AG04450 (cell line): ENCODE measurements around the gene TLR4. TPM values are rescaled to one million over a fixed set of nuclear protein-coding genes. Genes with fewer than 3 reads are reported as not detected.

Source experiments
- CTCF ChIA-PET: fragments of 300-600, 350-600 bp; formaldehyde crosslinking; extraction: SDS; loops from one replicate; lab custom pipeline; 2022; ENCODE audit warnings: antibody characterized with exemption, inconsistent platforms; lab: Charles Lee
- POLR2A ChIA-PET: fragments of 350-600 bp; formaldehyde crosslinking; extraction: SDS; loops from one replicate; lab custom pipeline; 2021; ENCODE audit warnings: antibody characterized with exemption, inconsistent platforms; lab: Yijun Ruan, JAX
- DNase-seq: peaks from one replicate; pipeline ENCODE4 v3.0.0-alpha.2; 2011; ENCODE audit warnings: low read depth, low spot score
- H3K27ac ChIP-seq: one replicate; pipeline ENCODE4 v1.5.1; 2012; ENCODE audit warnings: low read depth, low read length, control low read depth
- H3K27me3 ChIP-seq: one replicate; pipeline ENCODE4 v1.6.0; 2012; ENCODE audit warnings: low read length; ENCODE audit not compliant: control insufficient read depth, insufficient read depth
- H3K4me3 ChIP-seq: 2 replicates; pipeline ENCODE4 v1.5.1; 2011; ENCODE audit warnings: mild to moderate bottlenecking, low read depth, low read length, control low read depth
- H3K9me3 ChIP-seq: 2 replicates; pipeline ENCODE4 v1.5.1; 2012; ENCODE audit warnings: low read length; ENCODE audit not compliant: control insufficient read depth, insufficient read depth
- CTCF ChIP-seq: IDR thresholded peaks from 2 replicates; pipeline ENCODE4 v1.5.1; 2011; ENCODE audit warnings: low read depth, low read length, control low read depth, inconsistent platforms
- polyA plus RNA-seq: library from polyadenylated mRNA; depleted of rRNA; stranded (reverse); fragments of >200 nt; gene quantifications from 2 replicates; pipeline ENCODE4 v1.2.3, GENCODE V29; 2011

The TLR4 gene
- polyA plus RNA-seq, 1 experiment, result not detected

- ChIA-PET CTCF (no interaction called here), POLR2A (no interaction called here)
- no peak for DNase-seq
- Histone ChIP-seq H3K9me3 (peaks cover 4% of the 10 kb centered on the region; the same call in 1 of the 2 replicates), H3K27ac (no peak overlapping the region), H3K4me3 (no peak overlapping the region), H3K27me3 (no peaks in the 10 kb centered on the region)
- TF ChIP-seq CTCF, result no peak
Measured at GRCh38 chr9:117718701-117719100, 14.5 kb downstream of the TLR4 start.

GRCh38 chr9:117719161-117719920 lies 15.1 kb downstream of the TLR4 start:
- Histone ChIP-seq H3K27ac (no peak overlapping the region), H3K9me3 (peaks cover 1% of the 10 kb centered on the region; the same call in 1 of the 2 replicates), H3K27me3 (no peaks in the 10 kb centered on the region), H3K4me3 (no peak overlapping the region)
- TF ChIP-seq CTCF, result no peak
- ChIA-PET POLR2A (no interaction called here), CTCF (no interaction called here)
- no peak for DNase-seq

GRCh38 chr9:117720066-117720465 lies 15.9 kb downstream of the TLR4 start:
- POLR2A ChIA-PET, result no interaction called here

GRCh38 chr9:117720555-117720954 lies 16.4 kb downstream of the TLR4 start:
- TF ChIP-seq CTCF, result no peak
- DNase-seq, result no peak
- ChIA-PET CTCF (no interaction called here), POLR2A (no interaction called here)
- no peak overlapping the region for H3K27ac ChIP-seq
- no peak overlapping the region for H3K4me3 ChIP-seq
- H3K9me3 ChIP-seq, result no peaks in the 10 kb centered on the region; the same call in 1 of the 2 replicates
- no peaks in the 10 kb centered on the region for H3K27me3 ChIP-seq

More at GRCh38 chr9:117720066-117720465, 15.9 kb downstream of the TLR4 start:
- Histone ChIP-seq H3K4me3 (no peak overlapping the region), H3K9me3 (no peaks in the 10 kb centered on the region; the same call in 1 of the 2 replicates), H3K27me3 (no peaks in the 10 kb centered on the region), H3K27ac (no peak overlapping the region)
- no peak for DNase-seq
- CTCF ChIA-PET, result no interaction called here
- no peak for TF ChIP-seq CTCF

- no peaks in the 10 kb centered on the region for H3K27me3 ChIP-seq
- ChIA-PET POLR2A (no interaction called here), CTCF (no interaction called here)
- no peak for TF ChIP-seq CTCF
- DNase-seq, result no peak
- H3K4me3 ChIP-seq, result no peak overlapping the region
- no peaks in the 10 kb centered on the region; the same call in 1 of the 2 replicates for H3K9me3 ChIP-seq
- H3K27ac ChIP-seq, result no peak overlapping the region
Measured at GRCh38 chr9:117720987-117721386, 16.8 kb downstream of the TLR4 start.
